ENCODE measurements around the gene TACO1.

Gene TACO1

GRCh38 chr17:63600569-63601438 is at the start of gene TACO1:
TSS of gene TACO1 (plus strand) at chr17:63600895. CDS start at chr17:63601084, 189 bp downstream.
- DNase-seq: peak; percentile 83

GRCh38 chr17:63552211-63552610 is 48.5 kb upstream of the TACO1 start:
- no peak for DNase-seq

- DNase-seq: no peak
These were observed 45.1 kb upstream of the TACO1 start for GRCh38 chr17:63555500-63556156.

- DNase-seq: no peak
These were observed 43.3 kb upstream of the TACO1 start for GRCh38 chr17:63557416-63557815.

- DNase-seq: no peak
These were observed 42.3 kb upstream of the TACO1 start for GRCh38 chr17:63558441-63558840.

- no peak for DNase-seq
These were observed 38.9 kb upstream of the TACO1 start for GRCh38 chr17:63561819-63562218.

GRCh38 chr17:63563339-63563738 is 37.4 kb upstream of the TACO1 start:
- no peak for DNase-seq

GRCh38 chr17:63564562-63564961 is 36.1 kb upstream of the TACO1 start:
- no peak for DNase-seq

- DNase-seq: no peak
These were observed 33.5 kb upstream of the TACO1 start for GRCh38 chr17:63567229-63567628.

- no peak for DNase-seq
These were observed 32.1 kb upstream of the TACO1 start for GRCh38 chr17:63568563-63568962.

GRCh38 chr17:63571632-63572310 is 28.9 kb upstream of the TACO1 start:
- peak; percentile 36 for DNase-seq

GRCh38 chr17:63573634-63574033 is 27.1 kb upstream of the TACO1 start:
- no peak for DNase-seq

- DNase-seq: no peak
These were observed 22.5 kb upstream of the TACO1 start for GRCh38 chr17:63578027-63578768.

GRCh38 chr17:63578769-63579111 is 22.0 kb upstream of the TACO1 start:
- no peak for DNase-seq

- no peak for DNase-seq
These were observed 21.1 kb upstream of the TACO1 start for GRCh38 chr17:63579633-63580032.

GRCh38 chr17:63587770-63588169 is 12.9 kb upstream of the TACO1 start:
- no peak for DNase-seq

GRCh38 chr17:63588797-63589196 is 11.9 kb upstream of the TACO1 start:
- no peak for DNase-seq

GRCh38 chr17:63589646-63590045 is 11.0 kb upstream of the TACO1 start:
- DNase-seq: no peak

GRCh38 chr17:63592797-63593196 is 7.9 kb upstream of the TACO1 start:
- no peak for DNase-seq

- no peak for DNase-seq
These were observed 5.6 kb upstream of the TACO1 start for GRCh38 chr17:63595132-63595531.

- peak; percentile 53 for DNase-seq
These were observed 3.7 kb upstream of the TACO1 start for GRCh38 chr17:63596856-63597586.

GRCh38 chr17:63598281-63598680 is 2.4 kb upstream of the TACO1 start:
- peak; percentile 60 for DNase-seq
